ENCODE data around the gene ZNF436.

Gene ZNF436

DNA sequence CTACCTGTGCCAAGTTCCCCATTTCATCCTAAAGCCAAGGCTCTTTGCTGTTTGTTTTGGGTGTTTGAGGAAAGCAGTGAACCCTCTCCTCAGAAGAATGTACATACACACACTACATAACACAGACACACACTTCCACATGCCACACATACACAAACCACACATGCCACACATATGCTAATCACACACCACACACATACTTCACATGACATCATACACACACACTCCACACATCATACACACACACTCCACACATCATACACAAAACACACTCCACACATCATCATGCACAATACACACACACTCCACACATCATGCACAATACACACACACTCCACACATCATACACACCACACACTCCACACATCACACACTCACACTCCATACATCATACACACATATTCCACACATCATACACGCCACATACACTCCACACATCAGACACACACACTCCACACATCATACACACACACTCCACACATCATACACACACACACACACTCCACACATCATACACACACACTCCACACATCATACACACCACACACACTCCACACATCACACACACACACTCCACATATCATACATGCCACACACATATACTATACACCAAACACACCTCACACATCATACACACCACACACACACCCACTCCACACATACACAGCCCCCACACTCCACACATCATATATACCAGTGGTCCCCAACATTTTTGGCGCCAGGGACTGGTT, 22.7 kb upstream of the ZNF436 start:
- TF ChIP-seq REST (IDR thresholded peaks at IDR 0.05; ENCODE audit: low read depth) (no peak), TAF1 (IDR thresholded peaks at IDR 0.05; ENCODE audit: low read depth) (no peak), ZBTB7A (IDR thresholded peaks at IDR 0.05; ENCODE audit: low read depth) (no peak), EGR1 (IDR thresholded peaks at IDR 0.05) (no peak), NFIC (IDR thresholded peaks at IDR 0.05) (no peak), YY1 (IDR thresholded peaks at IDR 0.05; ENCODE audit: low read depth) (no peak), USF1 (IDR thresholded peaks at IDR 0.05) (no peak), CREB1 (IDR thresholded peaks at IDR 0.05; ENCODE audit: low read depth) (no peak), EP300 (IDR thresholded peaks at IDR 0.05; ENCODE audit: borderline replicate concordance) (no peak), TCF12 (IDR thresholded peaks at IDR 0.05; ENCODE audit: low read depth) (no peak), FOXM1 (IDR thresholded peaks at IDR 0.05; ENCODE audit: borderline replicate concordance, low read depth) (no peak), RAD21 (IDR thresholded peaks at IDR 0.05; ENCODE audit: low read depth) (no peak), TEAD4 (IDR thresholded peaks at IDR 0.05) (no peak), CEBPB (IDR thresholded peaks at IDR 0.05) (no peak)
- TF ChIP-seq, protein P1, sequence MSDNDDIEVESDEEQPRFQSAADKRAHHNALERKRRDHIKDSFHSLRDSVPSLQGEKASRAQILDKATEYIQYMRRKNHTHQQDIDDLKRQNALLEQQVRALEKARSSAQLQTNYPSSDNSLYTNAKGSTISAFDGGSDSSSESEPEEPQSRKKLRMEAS (IDR thresholded peaks at IDR 0.05), result no peak

DNA sequence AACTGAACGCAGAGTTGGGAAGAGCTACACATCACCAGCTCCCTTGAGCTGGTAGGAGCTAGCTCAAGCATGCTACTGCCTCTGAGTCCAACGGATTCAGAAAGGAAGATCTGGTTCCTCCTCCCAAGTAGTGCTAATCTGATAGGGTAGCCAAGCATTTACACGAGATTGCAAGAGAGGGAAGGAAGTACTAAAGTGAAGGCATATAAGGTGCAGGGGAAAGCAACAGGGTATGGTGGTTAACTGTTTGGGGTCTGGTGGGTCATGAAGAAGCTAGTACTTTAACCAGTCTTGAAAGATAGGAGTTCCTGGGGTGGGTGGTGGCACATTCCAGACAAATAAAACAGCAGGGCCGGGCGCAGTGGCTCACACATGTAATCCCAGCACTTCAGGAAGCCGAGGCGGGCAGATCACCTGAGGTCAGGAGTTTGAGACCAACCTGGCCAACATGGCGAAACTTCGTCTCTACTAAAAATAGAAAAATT, 20.2 kb upstream of the ZNF436 start:
- no peak for TF ChIP-seq TEAD4 (IDR thresholded peaks at IDR 0.05)
- no peak for TF ChIP-seq TAF1 (IDR thresholded peaks at IDR 0.05; ENCODE audit: low read depth)
- TF ChIP-seq FOXM1 (IDR thresholded peaks at IDR 0.05; ENCODE audit: borderline replicate concordance, low read depth), result no peak
- no peak for TF ChIP-seq ZBTB7A (IDR thresholded peaks at IDR 0.05; ENCODE audit: low read depth)

GRCh38 chr1:23387494-23387893, 17.9 kb upstream of the ZNF436 start:
- TF ChIP-seq FOXM1 (IDR thresholded peaks at IDR 0.05; ENCODE audit: borderline replicate concordance, low read depth) (no peak), ZBTB7A (IDR thresholded peaks at IDR 0.05; ENCODE audit: low read depth) (no peak), USF1 (IDR thresholded peaks at IDR 0.05) (no peak), EGR1 (IDR thresholded peaks at IDR 0.05) (no peak), REST (IDR thresholded peaks at IDR 0.05; ENCODE audit: low read depth) (no peak), RAD21 (IDR thresholded peaks at IDR 0.05; ENCODE audit: low read depth) (no peak), CREB1 (IDR thresholded peaks at IDR 0.05; ENCODE audit: low read depth) (no peak), YY1 (IDR thresholded peaks at IDR 0.05; ENCODE audit: low read depth) (no peak), EP300 (IDR thresholded peaks at IDR 0.05; ENCODE audit: borderline replicate concordance) (no peak), TAF1 (IDR thresholded peaks at IDR 0.05; ENCODE audit: low read depth) (no peak), CEBPB (IDR thresholded peaks at IDR 0.05) (no peak), TCF12 (IDR thresholded peaks at IDR 0.05; ENCODE audit: low read depth) (no peak), NFIC (IDR thresholded peaks at IDR 0.05) (no peak)
- TF ChIP-seq, protein P1 (IDR thresholded peaks at IDR 0.05), result no peak

DNA sequence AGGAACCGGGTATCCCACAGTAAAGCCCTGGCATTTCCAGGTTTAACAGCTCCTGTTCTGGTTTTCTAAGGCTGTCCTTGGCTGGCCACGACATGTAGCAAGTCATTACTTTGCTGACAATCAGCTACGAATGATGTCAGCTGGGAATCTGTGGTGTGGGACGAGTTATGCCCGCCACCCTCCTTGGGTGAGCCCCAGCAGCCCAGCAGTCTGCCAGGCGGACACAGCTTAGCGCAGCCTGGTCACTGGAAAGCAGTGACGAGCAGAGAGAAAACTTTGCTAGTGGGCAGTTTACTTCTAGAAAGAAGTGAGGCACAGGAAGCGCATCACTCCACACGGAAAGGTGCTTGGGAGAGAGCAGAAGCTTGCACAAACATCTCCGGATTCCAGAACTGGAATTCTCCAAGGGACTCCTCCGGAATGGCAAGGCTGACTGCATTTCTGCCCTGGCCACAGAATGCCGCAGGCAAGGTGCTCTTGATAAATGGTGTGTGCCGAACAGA, 15.5 kb upstream of the ZNF436 start:
- TF ChIP-seq ZBTB7A (IDR thresholded peaks at IDR 0.05; ENCODE audit: low read depth), result no peak
- no peak for TF ChIP-seq EP300 (IDR thresholded peaks at IDR 0.05; ENCODE audit: borderline replicate concordance)
- TF ChIP-seq YY1 (IDR thresholded peaks at IDR 0.05; ENCODE audit: low read depth), result no peak
- TF ChIP-seq NFIC (IDR thresholded peaks at IDR 0.05), result no peak
- no peak for TF ChIP-seq TEAD4 (IDR thresholded peaks at IDR 0.05)
- TF ChIP-seq REST (IDR thresholded peaks at IDR 0.05; ENCODE audit: low read depth), result no peak
- TF ChIP-seq CREB1 (IDR thresholded peaks at IDR 0.05; ENCODE audit: low read depth), result no peak
- TF ChIP-seq USF1 (IDR thresholded peaks at IDR 0.05), result no peak
- no peak for TF ChIP-seq CEBPB (IDR thresholded peaks at IDR 0.05)
- TF ChIP-seq, protein P1 (IDR thresholded peaks at IDR 0.05), result no peak
- TF ChIP-seq EGR1 (IDR thresholded peaks at IDR 0.05), result no peak
- no peak for TF ChIP-seq TAF1 (IDR thresholded peaks at IDR 0.05; ENCODE audit: low read depth)
- no peak for TF ChIP-seq RAD21 (IDR thresholded peaks at IDR 0.05; ENCODE audit: low read depth)
- no peak for TF ChIP-seq TCF12 (IDR thresholded peaks at IDR 0.05; ENCODE audit: low read depth)
- TF ChIP-seq FOXM1 (IDR thresholded peaks at IDR 0.05; ENCODE audit: borderline replicate concordance, low read depth), result no peak

All from Ishikawa (cell line).